Smooth muscle cell of the brain vasculature (primary cell): ENCODE results near the gene SPECC1.
"Not testable (repeated sequence)": the region's sequence is repeated elsewhere in the genome, so short reads cannot be mapped to it uniquely, and the experiment has no call there.

Source experiments
- DNase-seq: peaks from one replicate; pipeline ENCODE4 v3.0.0-alpha.2; 2012; ENCODE audit warnings: low read depth, low spot score

The SPECC1 gene

GRCh38 chr17:20235747-20236146, 226.6 kb downstream of the SPECC1 start:
- no peak for DNase-seq

GRCh38 chr17:20236578-20237227, 227.5 kb downstream of the SPECC1 start:
- no peak for DNase-seq

GRCh38 chr17:20239776-20240175, 230.6 kb downstream of the SPECC1 start:
- not testable (repeated sequence) for DNase-seq

GRCh38 chr17:20241855-20242254, 232.7 kb downstream of the SPECC1 start:
- no peak for DNase-seq

- DNase-seq = no peak
These were observed 233.1 kb downstream of the SPECC1 start for GRCh38 chr17:20242271-20242670.

- DNase-seq = no peak
These were observed 234.4 kb downstream of the SPECC1 start for GRCh38 chr17:20243524-20243923.

GRCh38 chr17:20244671-20245070, 235.5 kb downstream of the SPECC1 start:
- DNase-seq = no peak

GRCh38 chr17:20246692-20247091, 237.5 kb downstream of the SPECC1 start:
- DNase-seq = no peak

- DNase-seq = no peak
These were observed 244.2 kb downstream of the SPECC1 start for GRCh38 chr17:20253323-20253722.

GRCh38 chr17:20254541-20254940, 245.4 kb downstream of the SPECC1 start:
- no peak for DNase-seq

- DNase-seq = no peak
These were observed 247.0 kb downstream of the SPECC1 start for GRCh38 chr17:20256144-20256543.

GRCh38 chr17:20257008-20257407, 247.8 kb downstream of the SPECC1 start:
- no peak for DNase-seq

- no peak for DNase-seq
These were observed 248.6 kb downstream of the SPECC1 start for GRCh38 chr17:20257798-20258197.

GRCh38 chr17:20259668-20260067, 250.5 kb downstream of the SPECC1 start:
- no peak for DNase-seq

GRCh38 chr17:20260268-20260667, 251.1 kb downstream of the SPECC1 start:
- DNase-seq = no peak

- DNase-seq = no peak
These were observed 253.3 kb downstream of the SPECC1 start for GRCh38 chr17:20262226-20263114.

- DNase-seq = not testable (repeated sequence)
These were observed 253.9 kb downstream of the SPECC1 start for GRCh38 chr17:20263115-20263433.

- no peak for DNase-seq
These were observed 254.4 kb downstream of the SPECC1 start for GRCh38 chr17:20263595-20263994.

GRCh38 chr17:20264996-20265395, 255.8 kb downstream of the SPECC1 start:
- no peak for DNase-seq

GRCh38 chr17:20266806-20267458, 257.8 kb downstream of the SPECC1 start:
- no peak for DNase-seq

- DNase-seq = no peak
These were observed 258.3 kb downstream of the SPECC1 start for GRCh38 chr17:20267459-20267842.

- DNase-seq = no peak
These were observed 261.2 kb downstream of the SPECC1 start for GRCh38 chr17:20270369-20270768.
